Measurements from ENCODE around the gene ZNRD2. TPM values are rescaled to one million over a fixed set of nuclear protein-coding genes. Genes with fewer than 3 reads are reported as not detected.

Gene ZNRD2
- total RNA-seq, 2 experiments from 2014 or later = 38.7 to 39.9 TPM

- Histone ChIP-seq H3K4me1 (ENCODE audit: insufficient read depth, low read length) (peaks cover 45% of the 10 kb centered on the region), H3K27ac (ENCODE audit: low read depth in 1 of 2, low read length in 2 of 2) (no peak overlapping the region), H3K4me3 (ENCODE audit: low read length) (no peak overlapping the region), H3K36me3 (ENCODE audit: insufficient read depth, low read length) (peaks cover 14% of the 10 kb centered on the region), H3K27me3 (ENCODE audit: control insufficient read depth in 1 of 2, insufficient read depth in 2 of 2, low read length in 2 of 2) (no peaks in the 10 kb centered on the region), H3K9me3 (ENCODE audit: control insufficient read depth in 1 of 2, insufficient read depth in 1 of 2, low read length in 2 of 2) (no peaks in the 10 kb centered on the region)
- POLR2A ChIA-PET = interaction anchor here (1.0 to 4.8 kb wide), 5 partner anchors 9 to 72 kb away, joined by 3 to 41 read pairs (median 32); partner anchors contain the start of genes MALAT1, MAP3K11 and PCNX3
- no peaks in the 10 kb centered on the region for H3K27me3 Mint-ChIP-seq
- CTCF ChIA-PET = interaction anchor here (1.0 to 6.5 kb wide), 4 partner anchors 17 to 45 kb away, joined by 3 to 86 read pairs (median 34); partner anchors contain the start of genes FAM89B and ZNRD2
- H3K36me3 Mint-ChIP-seq (ENCODE audit: low read depth) = peaks cover 45% of the 10 kb centered on the region
- peaks cover 45% of the 10 kb centered on the region for H3K4me1 Mint-ChIP-seq (ENCODE audit: low read depth)
- peak overlapping the region; percentile 16 for H3K4me3 Mint-ChIP-seq
- ATAC-seq (ENCODE audit: poor library complexity) (no peak), DNase-seq (no peak)
- no peaks in the 10 kb centered on the region for H3K9me3 Mint-ChIP-seq
- intact Hi-C loops (cut with DNase I, micrococcal nuclease) = loop anchor here in 1 of 2 experiments (5.0 kb wide), 1 partner anchor 109 kb away; no protein-coding TSS in a partner anchor
- peak overlapping the region; percentile 10 for H3K27ac Mint-ChIP-seq
- no peak for TF ChIP-seq CTCF (IDR thresholded peaks at IDR 0.05)
These were observed 27.4 kb upstream of the ZNRD2 start for GRCh38 chr11:65542738-65543390.

- ATAC-seq (ENCODE audit: poor library complexity) (no peak), DNase-seq (no peak)
- Histone ChIP-seq H3K9me3 (ENCODE audit: control insufficient read depth in 1 of 2, insufficient read depth in 1 of 2, low read length in 2 of 2) (no peaks in the 10 kb centered on the region), H3K27me3 (ENCODE audit: control insufficient read depth in 1 of 2, insufficient read depth in 2 of 2, low read length in 2 of 2) (no peaks in the 10 kb centered on the region), H3K27ac (ENCODE audit: low read depth in 1 of 2, low read length in 2 of 2) (peak overlapping the region; percentile 52 to 82), H3K4me3 (ENCODE audit: low read length) (peak overlapping the region; percentile 54), H3K36me3 (ENCODE audit: insufficient read depth, low read length) (peaks cover 18% of the 10 kb centered on the region), H3K4me1 (ENCODE audit: insufficient read depth, low read length) (peaks cover 51% of the 10 kb centered on the region)
- intact Hi-C loops (cut with DNase I, micrococcal nuclease) = loop anchor here in 1 of 2 experiments (2.0 kb wide), 1 partner anchor 69 kb away; the partner anchor contains the start of genes MAP3K11 and PCNX3
- no peaks in the 10 kb centered on the region for H3K9me3 Mint-ChIP-seq
- H3K27me3 Mint-ChIP-seq = no peaks in the 10 kb centered on the region
- H3K4me3 Mint-ChIP-seq = peak overlapping the region; percentile 3
- ChIA-PET CTCF (interaction anchor here (1.0 to 6.5 kb wide), 3 partner anchors 20 to 42 kb away, joined by 3 to 86 read pairs (median 4); partner anchors contain the start of gene EHBP1L1), POLR2A (interaction anchor here (0.6 to 4.3 kb wide), 8 partner anchors 8 to 69 kb away, joined by 3 to 52 read pairs (median 6); partner anchors contain the start of genes EHBP1L1, FAM89B, MALAT1 and PCNX3)
- peaks cover 61% of the 10 kb centered on the region for H3K36me3 Mint-ChIP-seq (ENCODE audit: low read depth)
- no peak for TF ChIP-seq CTCF (IDR thresholded peaks at IDR 0.05)
- peak overlapping the region; percentile 81 for H3K27ac Mint-ChIP-seq
- peaks cover 64% of the 10 kb centered on the region for H3K4me1 Mint-ChIP-seq (ENCODE audit: low read depth)
These were observed 24.4 kb upstream of the ZNRD2 start for GRCh38 chr11:65545853-65546216.

GRCh38 chr11:65546217-65546958 is 23.9 kb upstream of the ZNRD2 start:
- peaks cover 67% of the 10 kb centered on the region for H3K4me1 Mint-ChIP-seq (ENCODE audit: low read depth)
- CTCF ChIA-PET = interaction anchor here (0.9 to 1.5 kb wide), 5 partner anchors 10 to 29 kb away, joined by 3 to 7 read pairs (median 3); partner anchors contain the start of genes EHBP1L1, SCYL1 and ZNRD2
- peaks cover 23% of the 10 kb centered on the region for H3K36me3 ChIP-seq (ENCODE audit: insufficient read depth, low read length)
- peak; percentile 96 to 100 (median 98) for DNase-seq
- POLR2A ChIA-PET = interaction anchor here (0.6 to 4.3 kb wide), 14 partner anchors 9 to 125 kb away, joined by 3 to 52 read pairs (median 4); partner anchors contain the start of genes EHBP1L1, FAM89B, MALAT1 and PCNX3
- H3K27me3 ChIP-seq (ENCODE audit: control insufficient read depth in 1 of 2, insufficient read depth in 2 of 2, low read length in 2 of 2) = no peaks in the 10 kb centered on the region
- ATAC-seq (ENCODE audit: poor library complexity) = peak; percentile 80
- TF ChIP-seq CTCF (IDR thresholded peaks at IDR 0.05) = no peak
- no peaks in the 10 kb centered on the region for H3K9me3 ChIP-seq (ENCODE audit: control insufficient read depth in 1 of 2, insufficient read depth in 1 of 2, low read length in 2 of 2)
- peak overlapping the region; percentile 54 for H3K4me3 ChIP-seq (ENCODE audit: low read length)
- H3K36me3 Mint-ChIP-seq (ENCODE audit: low read depth) = peaks cover 67% of the 10 kb centered on the region
- H3K27ac ChIP-seq (ENCODE audit: low read depth in 1 of 2, low read length in 2 of 2) = peak overlapping the region; percentile 57 to 82
- H3K4me1 ChIP-seq (ENCODE audit: insufficient read depth, low read length) = peaks cover 49% of the 10 kb centered on the region
- H3K27ac Mint-ChIP-seq = peak overlapping the region; percentile 81
- H3K27me3 Mint-ChIP-seq = no peaks in the 10 kb centered on the region
- H3K4me3 Mint-ChIP-seq = peak overlapping the region; percentile 86
- intact Hi-C loops (cut with DNase I, micrococcal nuclease) = loop anchor here in 1 of 2 experiments (2.0 kb wide), 1 partner anchor 68 kb away; the partner anchor contains the start of genes MAP3K11 and PCNX3
- no peaks in the 10 kb centered on the region for H3K9me3 Mint-ChIP-seq

Data from CD4-positive, alpha-beta T cell (primary cell).